ENCODE data around the gene DHRS7C.
"Not testable (repeated sequence)": the region's sequence is repeated elsewhere in the genome, so short reads cannot be mapped to it uniquely, and the experiment has no call there.

Gene DHRS7C

GRCh38 chr17:9809409-9809808 lies 18.0 kb upstream of the DHRS7C start:
- no peak for DNase-seq

GRCh38 chr17:9806699-9807098 lies 15.3 kb upstream of the DHRS7C start:
- DNase-seq: no peak

GRCh38 chr17:9805769-9806168 lies 14.4 kb upstream of the DHRS7C start:
- DNase-seq: no peak

- DNase-seq: no peak
Observed at GRCh38 chr17:9802697-9803096, 11.3 kb upstream of the DHRS7C start.

- DNase-seq: no peak
Observed at GRCh38 chr17:9802294-9802693, 10.9 kb upstream of the DHRS7C start.

GRCh38 chr17:9801505-9801904 lies 10.1 kb upstream of the DHRS7C start:
- DNase-seq: no peak

- no peak for DNase-seq
Observed at GRCh38 chr17:9798724-9799123, 7.3 kb upstream of the DHRS7C start.

- no peak for DNase-seq
Observed at GRCh38 chr17:9798008-9798407, 6.6 kb upstream of the DHRS7C start.

GRCh38 chr17:9792181-9792840 lies 919 bp upstream of the DHRS7C start:
- DNase-seq: no peak

- DNase-seq: no peak
Observed at GRCh38 chr17:9790316-9790715, 1.1 kb downstream of the DHRS7C start.

- no peak for DNase-seq
Observed at GRCh38 chr17:9788601-9789000, 2.8 kb downstream of the DHRS7C start.

- no peak for DNase-seq
Observed at GRCh38 chr17:9784544-9784943, 6.8 kb downstream of the DHRS7C start.

GRCh38 chr17:9783465-9783864 lies 7.9 kb downstream of the DHRS7C start:
- not testable (repeated sequence) for DNase-seq

- DNase-seq: no peak
Observed at GRCh38 chr17:9783050-9783449, 8.3 kb downstream of the DHRS7C start.

GRCh38 chr17:9780552-9780951 lies 10.8 kb downstream of the DHRS7C start:
- no peak for DNase-seq

- no peak for DNase-seq
Observed at GRCh38 chr17:9776911-9777310, 14.5 kb downstream of the DHRS7C start.

- no peak for DNase-seq
Observed at GRCh38 chr17:9772658-9773057, 18.7 kb downstream of the DHRS7C start.

GRCh38 chr17:9771465-9771864 lies 19.9 kb downstream of the DHRS7C start:
- DNase-seq: no peak

GRCh38 chr17:9769036-9769695 lies 22.2 kb downstream of the DHRS7C start:
- DNase-seq: no peak

GRCh38 chr17:9768381-9768934 lies 22.9 kb downstream of the DHRS7C start:
- DNase-seq: peak in 1 of 2 donors; percentile 31

GRCh38 chr17:9767432-9767991 lies 23.9 kb downstream of the DHRS7C start:
- DNase-seq: no peak

GRCh38 chr17:9766970-9767369 lies 24.4 kb downstream of the DHRS7C start:
- DNase-seq: no peak

GRCh38 chr17:9765322-9765721 lies 26.1 kb downstream of the DHRS7C start:
- DNase-seq: no peak

- no peak for DNase-seq
Observed at GRCh38 chr17:9763643-9764042, 27.7 kb downstream of the DHRS7C start.

Data from bone marrow (tissue), 2 donors.